OCI-LY7 (cell line): Measurements from ENCODE around the gene DCAF12L2.

Source experiments
- CTCF ChIP-seq: fragments of 200-600 bp; sonication (generic); conservative IDR thresholded peaks from 2 replicates; pipeline ENCODE4 v1.5.1; 2014; ENCODE audit warnings: mild to moderate bottlenecking, antibody characterized with exemption, low read length, moderate library complexity, mixed read lengths
- EZH2phosphoT487 ChIP-seq: fragments of 200-600 bp; sonication (generic); IDR thresholded peaks from 2 replicates; pipeline ENCODE4 v1.6.1; 2018; ENCODE audit warnings: low read depth, borderline replicate concordance, mild to moderate bottlenecking, mixed run types, antibody characterized with exemption, low read length, moderate library complexity, mixed read lengths

GRCh38 chrX:126170720-126171119, 4.6 kb upstream of the DCAF12L2 start:
- TF ChIP-seq CTCF (no peak), EZH2phosphoT487 (no peak)
